Measurements from ENCODE around the gene SWT1.

Gene SWT1

DNA sequence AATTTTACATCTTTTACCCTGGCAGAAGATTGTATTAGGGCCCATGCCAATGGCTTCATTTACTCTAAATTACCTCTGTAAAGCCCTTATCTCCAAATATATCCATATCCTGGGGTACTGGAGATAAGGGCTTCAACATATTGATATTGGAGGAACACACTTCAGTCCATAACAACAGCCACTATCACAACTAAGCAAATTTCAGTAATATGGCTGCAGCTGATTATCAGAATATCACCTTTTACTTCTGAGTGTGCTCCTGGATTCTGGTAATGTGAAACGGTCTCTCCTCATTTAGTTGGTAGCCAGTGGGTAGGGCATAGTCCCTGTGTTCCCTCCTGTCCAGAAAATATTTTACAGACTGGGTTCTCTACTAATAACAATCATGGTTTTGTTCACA is 106.8 kb downstream of the SWT1 start:
- no peaks in the 10 kb centered on the region for H3K27me3 ChIP-seq (ENCODE audit: control insufficient read depth, insufficient read depth, low read length)
- H3K4me3 ChIP-seq (ENCODE audit: low read length): no peak overlapping the region
- H3K4me1 ChIP-seq (ENCODE audit: control insufficient read depth, insufficient read depth, low read length): no peaks in the 10 kb centered on the region
- WGBS (ENCODE audit: insufficient coverage, insufficient read length): no CpG with 5 or more reads among the region's 1 CpG
- no peak overlapping the region for H3K27ac ChIP-seq (ENCODE audit: low read length)
- DNase-seq (ENCODE audit: low read depth, low spot score): no peak
- H3K9me3 ChIP-seq (ENCODE audit: control insufficient read depth, insufficient read depth, low read length): no peaks in the 10 kb centered on the region
- H3K36me3 ChIP-seq (ENCODE audit: control insufficient read depth, insufficient read depth, low read length): no peaks in the 10 kb centered on the region

GRCh38 chr1:185265314-185265713 is 108.3 kb downstream of the SWT1 start:
- H3K27ac ChIP-seq (ENCODE audit: low read length): no peak overlapping the region
- no peaks in the 10 kb centered on the region for H3K36me3 ChIP-seq (ENCODE audit: control insufficient read depth, insufficient read depth, low read length)
- no peak overlapping the region for H3K4me3 ChIP-seq (ENCODE audit: low read length)
- WGBS (ENCODE audit: insufficient coverage, insufficient read length): no CpG with 5 or more reads among the region's 4 CpGs
- no peak for DNase-seq (ENCODE audit: low read depth, low spot score)
- H3K9me3 ChIP-seq (ENCODE audit: control insufficient read depth, insufficient read depth, low read length): no peaks in the 10 kb centered on the region
- no peaks in the 10 kb centered on the region for H3K27me3 ChIP-seq (ENCODE audit: control insufficient read depth, insufficient read depth, low read length)
- H3K4me1 ChIP-seq (ENCODE audit: control insufficient read depth, insufficient read depth, low read length): no peaks in the 10 kb centered on the region

- H3K9me3 ChIP-seq (ENCODE audit: control insufficient read depth, insufficient read depth, low read length): no peaks in the 10 kb centered on the region
- WGBS (ENCODE audit: insufficient coverage, insufficient read length): no CpG with 5 or more reads among the region's 3 CpGs
- no peaks in the 10 kb centered on the region for H3K27me3 ChIP-seq (ENCODE audit: control insufficient read depth, insufficient read depth, low read length)
- no peaks in the 10 kb centered on the region for H3K36me3 ChIP-seq (ENCODE audit: control insufficient read depth, insufficient read depth, low read length)
- no peak overlapping the region for H3K27ac ChIP-seq (ENCODE audit: low read length)
- DNase-seq (ENCODE audit: low read depth, low spot score): no peak
- no peak overlapping the region for H3K4me3 ChIP-seq (ENCODE audit: low read length)
- H3K4me1 ChIP-seq (ENCODE audit: control insufficient read depth, insufficient read depth, low read length): no peaks in the 10 kb centered on the region
Observed at GRCh38 chr1:185267301-185267700, 110.3 kb downstream of the SWT1 start.

DNA sequence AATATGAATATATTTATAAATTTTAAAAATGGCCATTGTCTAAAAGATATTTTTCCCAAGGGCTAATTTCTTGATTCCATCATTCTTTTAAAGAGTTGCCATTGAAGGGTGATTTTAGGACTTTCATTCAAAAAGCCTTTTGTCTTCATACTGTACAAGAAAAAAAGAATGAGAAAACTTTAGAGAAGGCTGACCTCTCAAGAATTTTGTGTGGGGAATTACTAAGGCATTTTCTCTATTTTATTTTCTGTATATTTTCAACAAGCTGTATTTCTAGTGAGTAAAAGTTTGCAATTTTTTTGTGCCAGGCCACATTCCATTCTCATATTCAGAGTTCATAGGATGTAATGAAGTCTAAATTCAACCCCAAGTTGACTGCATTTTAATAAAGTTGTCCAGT is 110.7 kb downstream of the SWT1 start:
- no peak for DNase-seq (ENCODE audit: low read depth, low spot score)
- Histone ChIP-seq H3K27me3 (ENCODE audit: control insufficient read depth, insufficient read depth, low read length) (no peaks in the 10 kb centered on the region), H3K4me1 (ENCODE audit: control insufficient read depth, insufficient read depth, low read length) (no peaks in the 10 kb centered on the region), H3K4me3 (ENCODE audit: low read length) (no peak overlapping the region), H3K9me3 (ENCODE audit: control insufficient read depth, insufficient read depth, low read length) (no peaks in the 10 kb centered on the region), H3K27ac (ENCODE audit: low read length) (no peak overlapping the region), H3K36me3 (ENCODE audit: control insufficient read depth, insufficient read depth, low read length) (no peaks in the 10 kb centered on the region)

DNA sequence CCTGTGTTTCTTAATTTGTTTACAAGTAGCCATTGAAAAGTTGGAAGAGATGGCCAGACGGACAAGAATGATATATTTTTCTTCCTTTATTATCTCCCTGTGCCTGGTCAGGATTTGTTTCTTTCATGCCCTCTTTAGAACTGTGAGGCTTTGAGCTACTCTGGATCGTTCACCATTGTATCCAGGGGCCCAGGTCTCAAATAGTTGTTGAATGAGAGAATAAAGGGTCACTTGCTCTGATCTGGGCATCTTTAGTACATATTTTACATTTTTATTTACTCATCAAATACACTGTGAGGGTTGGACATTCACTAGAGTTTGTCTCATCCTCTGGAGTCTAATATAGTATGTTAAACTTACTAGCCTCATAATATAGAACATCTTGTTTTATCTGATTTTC is 111.4 kb downstream of the SWT1 start:
- H3K4me1 ChIP-seq (ENCODE audit: control insufficient read depth, insufficient read depth, low read length): no peaks in the 10 kb centered on the region
- no peaks in the 10 kb centered on the region for H3K27me3 ChIP-seq (ENCODE audit: control insufficient read depth, insufficient read depth, low read length)
- no peak overlapping the region for H3K27ac ChIP-seq (ENCODE audit: low read length)
- no peaks in the 10 kb centered on the region for H3K36me3 ChIP-seq (ENCODE audit: control insufficient read depth, insufficient read depth, low read length)
- no peaks in the 10 kb centered on the region for H3K9me3 ChIP-seq (ENCODE audit: control insufficient read depth, insufficient read depth, low read length)
- no peak for DNase-seq (ENCODE audit: low read depth, low spot score)
- WGBS (ENCODE audit: insufficient coverage, insufficient read length): no CpG with 5 or more reads among the region's 2 CpGs
- H3K4me3 ChIP-seq (ENCODE audit: low read length): no peak overlapping the region

DNA sequence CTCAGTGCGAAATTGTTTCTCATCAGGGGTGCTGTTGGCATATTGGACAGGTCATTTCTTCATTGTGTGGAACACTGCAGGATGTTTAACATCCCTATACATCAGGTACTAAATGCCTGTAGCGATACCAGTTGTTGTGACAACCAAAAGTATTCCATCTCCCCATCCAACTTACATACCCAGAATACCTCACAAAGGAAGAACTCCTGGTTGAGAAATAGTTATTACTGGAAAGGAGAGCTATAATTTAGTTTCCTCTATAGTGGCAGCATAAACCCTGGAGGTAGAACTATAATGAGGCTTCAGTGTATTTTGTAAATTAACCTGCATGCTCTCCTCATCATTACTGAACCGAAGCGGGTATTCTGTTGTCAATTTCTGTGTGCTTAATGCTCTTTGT is 115.0 kb downstream of the SWT1 start:
- H3K27ac ChIP-seq (ENCODE audit: low read length): no peak overlapping the region
- no peak for DNase-seq (ENCODE audit: low read depth, low spot score)
- H3K27me3 ChIP-seq (ENCODE audit: control insufficient read depth, insufficient read depth, low read length): no peaks in the 10 kb centered on the region
- H3K4me1 ChIP-seq (ENCODE audit: control insufficient read depth, insufficient read depth, low read length): no peaks in the 10 kb centered on the region
- WGBS (ENCODE audit: insufficient coverage, insufficient read length): no CpG with 5 or more reads among the region's 4 CpGs
- no peak overlapping the region for H3K4me3 ChIP-seq (ENCODE audit: low read length)
- H3K36me3 ChIP-seq (ENCODE audit: control insufficient read depth, insufficient read depth, low read length): no peaks in the 10 kb centered on the region
- no peaks in the 10 kb centered on the region for H3K9me3 ChIP-seq (ENCODE audit: control insufficient read depth, insufficient read depth, low read length)

GRCh38 chr1:185279571-185279970 is 122.6 kb downstream of the SWT1 start:
- Histone ChIP-seq H3K27me3 (ENCODE audit: control insufficient read depth, insufficient read depth, low read length) (no peaks in the 10 kb centered on the region), H3K27ac (ENCODE audit: low read length) (no peak overlapping the region), H3K4me1 (ENCODE audit: control insufficient read depth, insufficient read depth, low read length) (no peaks in the 10 kb centered on the region), H3K9me3 (ENCODE audit: control insufficient read depth, insufficient read depth, low read length) (no peaks in the 10 kb centered on the region), H3K4me3 (ENCODE audit: low read length) (no peak overlapping the region), H3K36me3 (ENCODE audit: control insufficient read depth, insufficient read depth, low read length) (0 out of 2 replicates have a peak, but pooled peaks cover 2% of the 10 kb centered on the region)
- no peak for DNase-seq (ENCODE audit: low read depth, low spot score)

GRCh38 chr1:185280589-185280988 is 123.6 kb downstream of the SWT1 start:
- 0 out of 2 replicates have a peak, but pooled peaks cover 2% of the 10 kb centered on the region for H3K36me3 ChIP-seq (ENCODE audit: control insufficient read depth, insufficient read depth, low read length)
- WGBS (ENCODE audit: insufficient coverage, insufficient read length): no CpG with 5 or more reads among the region's 2 CpGs

DNA sequence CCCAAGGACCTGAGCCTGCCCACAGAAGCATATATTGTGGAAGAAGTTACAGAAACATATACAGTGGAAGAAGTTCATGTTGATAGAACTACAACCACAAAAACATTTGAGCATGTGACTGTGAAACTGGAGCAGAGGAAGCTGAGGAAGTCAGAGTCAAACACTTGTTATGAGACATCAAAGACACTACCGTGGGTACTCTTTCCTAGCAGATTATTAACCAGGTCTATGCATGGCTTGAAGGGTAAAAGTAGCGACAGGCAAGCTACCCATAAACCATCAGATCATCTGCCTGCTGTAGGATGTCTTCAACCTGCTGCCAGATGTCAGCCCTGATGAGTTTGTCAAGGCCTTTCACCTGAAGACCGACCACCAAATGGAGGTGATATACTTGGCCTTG is 124.3 kb downstream of the SWT1 start:
- no peaks in the 10 kb centered on the region for H3K4me1 ChIP-seq (ENCODE audit: control insufficient read depth, insufficient read depth, low read length)
- no peak overlapping the region for H3K27ac ChIP-seq (ENCODE audit: low read length)
- no CpG with 5 or more reads among the region's 3 CpGs for WGBS (ENCODE audit: insufficient coverage, insufficient read length)
- H3K4me3 ChIP-seq (ENCODE audit: low read length): no peak overlapping the region
- no peak for DNase-seq (ENCODE audit: low read depth, low spot score)
- no peaks in the 10 kb centered on the region for H3K27me3 ChIP-seq (ENCODE audit: control insufficient read depth, insufficient read depth, low read length)
- 0 out of 2 replicates have a peak, but pooled peaks cover 2% of the 10 kb centered on the region for H3K36me3 ChIP-seq (ENCODE audit: control insufficient read depth, insufficient read depth, low read length)
- no peaks in the 10 kb centered on the region for H3K9me3 ChIP-seq (ENCODE audit: control insufficient read depth, insufficient read depth, low read length)

More at GRCh38 chr1:185280589-185280988, 123.6 kb downstream of the SWT1 start:
- no peak overlapping the region for H3K4me3 ChIP-seq (ENCODE audit: low read length)
- H3K27ac ChIP-seq (ENCODE audit: low read length): no peak overlapping the region
- no peaks in the 10 kb centered on the region for H3K27me3 ChIP-seq (ENCODE audit: control insufficient read depth, insufficient read depth, low read length)
- DNase-seq (ENCODE audit: low read depth, low spot score): no peak
- H3K4me1 ChIP-seq (ENCODE audit: control insufficient read depth, insufficient read depth, low read length): no peaks in the 10 kb centered on the region
- H3K9me3 ChIP-seq (ENCODE audit: control insufficient read depth, insufficient read depth, low read length): no peaks in the 10 kb centered on the region

DNA sequence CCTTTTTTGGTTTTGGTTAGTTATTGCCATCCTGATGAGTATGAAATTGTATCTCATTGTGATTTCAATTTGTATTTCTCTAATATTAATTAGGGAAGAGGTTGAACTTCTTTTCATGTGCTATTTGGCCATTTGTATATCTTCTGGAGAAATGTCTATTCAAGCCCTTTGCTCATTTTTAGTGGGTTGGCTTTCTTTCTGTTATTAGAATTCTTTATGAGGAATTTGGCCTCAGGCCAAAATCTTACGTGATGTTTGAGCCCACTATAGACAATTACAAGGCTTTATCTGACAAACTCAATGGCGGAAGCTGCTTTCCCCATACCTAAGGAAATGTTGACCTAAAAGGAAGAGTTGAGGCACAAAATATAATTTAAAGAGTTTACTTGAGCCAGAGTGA is 127.1 kb downstream of the SWT1 start:
- Histone ChIP-seq H3K4me1 (ENCODE audit: control insufficient read depth, insufficient read depth, low read length) (no peaks in the 10 kb centered on the region), H3K4me3 (ENCODE audit: low read length) (no peak overlapping the region), H3K36me3 (ENCODE audit: control insufficient read depth, insufficient read depth, low read length) (0 out of 2 replicates have a peak, but pooled peaks cover 2% of the 10 kb centered on the region), H3K9me3 (ENCODE audit: control insufficient read depth, insufficient read depth, low read length) (no peaks in the 10 kb centered on the region), H3K27ac (ENCODE audit: low read length) (no peak overlapping the region), H3K27me3 (ENCODE audit: control insufficient read depth, insufficient read depth, low read length) (no peaks in the 10 kb centered on the region)
- DNase-seq (ENCODE audit: low read depth, low spot score): no peak
- WGBS (ENCODE audit: insufficient coverage, insufficient read length): no CpG with 5 or more reads among the region's 2 CpGs

GRCh38 chr1:185284533-185285276 is 127.7 kb downstream of the SWT1 start:
- no peak for DNase-seq (ENCODE audit: low read depth, low spot score)
- no peaks in the 10 kb centered on the region for H3K27me3 ChIP-seq (ENCODE audit: control insufficient read depth, insufficient read depth, low read length)
- WGBS (ENCODE audit: insufficient coverage, insufficient read length): no CpG with 5 or more reads among the region's 2 CpGs
- no peaks in the 10 kb centered on the region for H3K9me3 ChIP-seq (ENCODE audit: control insufficient read depth, insufficient read depth, low read length)
- no peak overlapping the region for H3K27ac ChIP-seq (ENCODE audit: low read length)
- no peak overlapping the region for H3K4me3 ChIP-seq (ENCODE audit: low read length)
- H3K4me1 ChIP-seq (ENCODE audit: control insufficient read depth, insufficient read depth, low read length): no peaks in the 10 kb centered on the region
- 0 out of 2 replicates have a peak, but pooled peaks cover 2% of the 10 kb centered on the region for H3K36me3 ChIP-seq (ENCODE audit: control insufficient read depth, insufficient read depth, low read length)

Measured in iPS DF 6.9 (cell line).